ENCODE measurements around the gene TJP2. TPM values are rescaled to one million over a fixed set of nuclear protein-coding genes. Genes with fewer than 3 reads are reported as not detected.

TJP2 gene
- total and polyA plus RNA-seq, 2 of the 4 experiments (the other 2 are of a cell fraction) = 38.3 to 49.3 TPM

GRCh38 chr9:69222970-69223369 is 48.9 kb downstream of the TJP2 start:
- H3K56ac ChIP-seq (ENCODE audit: extremely low read depth, insufficient read depth, low read length) = no peak overlapping the region
- ChIA-PET POLR2A (ENCODE audit: unreplicated experiment) (no interaction called here), CTCF (interaction anchor here (0.6 to 2.5 kb wide), 15 partner anchors 9 to 130 kb away, joined by 3 to 19 read pairs (median 5); no protein-coding TSS in a partner anchor)

More at GRCh38 chr9:69222970-69223369, 48.9 kb downstream of the TJP2 start:
- no peaks in the 10 kb centered on the region for H3K4me1 ChIP-seq (ENCODE audit: control insufficient read depth, insufficient read depth, low read length)
- peaks cover 18% of the 10 kb centered on the region for H3K36me3 ChIP-seq (ENCODE audit: control insufficient read depth, insufficient read depth, low read length)
- no peaks in the 10 kb centered on the region for H3K9me3 ChIP-seq (ENCODE audit: control insufficient read depth, insufficient read depth, low read length)
- dilution Hi-C loops (cut with HindIII; ENCODE audit: low sequenced_read_pairs, unreplicated experiment) (no loop called here), intact Hi-C loops (cut with micrococcal nuclease) (no loop called here), in situ Hi-C loops (cut with MboI; ENCODE audit: low sequenced_read_pairs) (no loop called here)
- no peak overlapping the region for H3K27ac ChIP-seq (ENCODE audit: insufficient read depth, low read length)
- no peak overlapping the region for H3K4ac ChIP-seq (ENCODE audit: low read depth, low read length)
- no peak overlapping the region for H3K18ac ChIP-seq (ENCODE audit: low read depth, low read length)
- TF ChIP-seq RCOR1 (IDR thresholded peaks at IDR 0.05; ENCODE audit: insufficient replicate concordance, low read length) (no peak), SMC3 (IDR thresholded peaks at IDR 0.05; ENCODE audit: low read depth, low read length) (no peak), CTCF (conservative IDR thresholded peaks at IDR 0.05; ENCODE audit: low read depth, low read length) (no peak), POLR2A (IDR thresholded peaks at IDR 0.05; ENCODE audit: low read depth, low read length) (no peak), MAFK (IDR thresholded peaks at IDR 0.05; ENCODE audit: low read depth, low read length) (no peak), RAD21 (IDR thresholded peaks at IDR 0.05; ENCODE audit: low read length) (no peak), USF2 (IDR thresholded peaks at IDR 0.05; ENCODE audit: low read depth, low read length) (no peak), FOS (IDR thresholded peaks at IDR 0.05; ENCODE audit: low read depth, low read length) (no peak), NFE2L2 (IDR thresholded peaks at IDR 0.05; ENCODE audit: low read depth, low read length) (no peak)
- H3K4me3 ChIP-seq (ENCODE audit: insufficient read depth, low read depth, low read length) = no peak overlapping the region
- H3K27me3 ChIP-seq (ENCODE audit: control insufficient read depth, insufficient read depth, low read length) = no peaks in the 10 kb centered on the region
- H2BK5ac ChIP-seq (ENCODE audit: low read depth, low read length, poor library complexity, severe bottlenecking) = no peak overlapping the region
- no peak overlapping the region for H2BK120ac ChIP-seq (ENCODE audit: low read depth, low read length)
- no peak overlapping the region for H2AK5ac ChIP-seq (ENCODE audit: low read depth, low read length)
- no peak overlapping the region for H4K91ac ChIP-seq (ENCODE audit: insufficient read depth, low read depth, low read length)
- no peak overlapping the region for H3K23ac ChIP-seq (ENCODE audit: low read depth, low read length)
- H4K20me1 ChIP-seq (ENCODE audit: insufficient read depth, low read length) = no peaks in the 10 kb centered on the region
- WGBS, 2 experiments (ENCODE audit: extremely low coverage in 2 of 2, insufficient read length in 1 of 2) = 100% methylated on average over 1 of the region's 8 CpGs; no CpG with 5 or more reads in 1 of the 2 experiments
- no peak overlapping the region for H2BK20ac ChIP-seq (ENCODE audit: low read depth, low read length)
- H3K9me1 ChIP-seq (ENCODE audit: insufficient read depth, low read length) = peaks cover 4% of the 10 kb centered on the region; the same call in 1 of the 2 replicates
- H2BK15ac ChIP-seq (ENCODE audit: low read depth, low read length) = no peak overlapping the region
- H4K5ac ChIP-seq (ENCODE audit: low read depth, low read length) = no peak overlapping the region
- no TSS peak for BruUV-seq (replicated peaks)
- no peak; the same call in 1 of the 2 replicates for ATAC-seq (ENCODE audit: low read depth)
- H2AFZ ChIP-seq (replicated peaks; ENCODE audit: low read length, poor library complexity) = no peak overlapping the region
- no peak overlapping the region for H3K14ac ChIP-seq (replicated peaks; ENCODE audit: low read depth, low read length)
- no peak for DNase-seq
- no peak overlapping the region for H3K4me2 ChIP-seq (ENCODE audit: low read depth, low read length)
- no peak overlapping the region for H2AK9ac ChIP-seq (replicated peaks; ENCODE audit: low read depth, low read length, poor library complexity)
- no peak overlapping the region for H4K8ac ChIP-seq (ENCODE audit: low read depth in 2 of 2, low read length in 2 of 2)
- peaks cover 3 to 4% of the 10 kb centered on the region in 2 experiments; a peak in 3 of 4 replicates for H3K79me1 ChIP-seq (ENCODE audit: low read depth in 1 of 2, low read length in 2 of 2)
- no peak overlapping the region for H3K9ac ChIP-seq (ENCODE audit: low read depth, low read length)
